Common myeloid progenitor, CD34-positive (primary cell): ENCODE data around the gene MMP2.

ENCODE experiments used
- CTCF ChIA-PET: fragments of 350-600 bp; sonication (Branson Sonifier 250); formaldehyde crosslinking; loops from one replicate; lab custom pipeline; 2021; ENCODE audit warnings: antibody characterized with exemption; lab: Charles Lee
- POLR2A ChIA-PET: fragments of 350-600 bp; sonication (Branson Sonifier 250); formaldehyde crosslinking; loops from one replicate; lab custom pipeline; 2021; ENCODE audit warnings: antibody characterized with exemption; lab: Charles Lee
- DNase-seq, 3 donors: peaks; one replicate each; pipeline versions ENCODE4 v3.0.0 to v3.0.0-alpha.2; 2013
- H3K27ac ChIP-seq, 2 experiments: 1 replicate in 1 of 2; 2 replicates in 1 of 2; pipeline ENCODE4 v1.7.0; 2013; ENCODE audit warnings: inconsistent platforms in 2 of 2, low read length in 2 of 2, mild to moderate bottlenecking in 2 of 2, low read depth in 1 of 2, moderate library complexity in 1 of 2; ENCODE audit not compliant: severe bottlenecking in 2 of 2, insufficient read depth in 1 of 2, poor library complexity in 1 of 2
- H3K27me3 ChIP-seq, 5 experiments: replicated peaks in 2 of 5; 1 replicate in 3 of 5; 2 replicates in 2 of 5; pipeline versions ENCODE4 v1.6.1 to v1.7.0; 2013; ENCODE audit warnings: low read length in 4 of 5, mild to moderate bottlenecking in 2 of 5, moderate library complexity in 2 of 5, inconsistent platforms in 1 of 5; ENCODE audit not compliant: insufficient read depth in 5 of 5, control insufficient read depth in 4 of 5
- H3K36me3 ChIP-seq, 4 experiments: 1 replicate in 2 of 4; 2 replicates in 2 of 4; pipeline versions ENCODE4 v1.6.1 to v1.7.0; 2013; ENCODE audit warnings: low read length in 3 of 4, control low read depth in 1 of 4, mild to moderate bottlenecking in 1 of 4; ENCODE audit not compliant: control insufficient read depth in 4 of 4, insufficient read depth in 4 of 4
- H3K4me1 ChIP-seq, 4 experiments: 1 replicate in 3 of 4; 2 replicates in 1 of 4; pipeline versions ENCODE4 v1.6.1 to v1.7.1; 2013; ENCODE audit warnings: low read length in 3 of 4, mild to moderate bottlenecking in 3 of 4, control low read depth in 1 of 4, inconsistent platforms in 1 of 4, moderate library complexity in 1 of 4; ENCODE audit not compliant: control insufficient read depth in 4 of 4, insufficient read depth in 4 of 4; ENCODE audit errors: control extremely low read depth in 1 of 4
- H3K4me3 ChIP-seq, 7 experiments: 1 replicate in 4 of 7; 2 replicates in 3 of 7; pipeline versions ENCODE4 v1.5.1 to v1.7.0; 2013; ENCODE audit warnings: mild to moderate bottlenecking in 7 of 7, low read length in 6 of 7, moderate library complexity in 6 of 7, inconsistent platforms in 2 of 7, low read depth in 2 of 7, control low read depth in 1 of 7; ENCODE audit not compliant: insufficient read depth in 4 of 7, control insufficient read depth in 1 of 7; ENCODE audit errors: extremely low read depth in 1 of 7
- H3K9me3 ChIP-seq, 5 experiments: 1 replicate in 4 of 5; 2 replicates in 1 of 5; pipeline versions ENCODE4 v1.6.1 to v1.7.1; 2013; ENCODE audit warnings: low read length in 4 of 5, mild to moderate bottlenecking in 2 of 5, inconsistent platforms in 1 of 5, low read depth in 1 of 5, moderate library complexity in 1 of 5; ENCODE audit not compliant: control insufficient read depth in 4 of 5, insufficient read depth in 2 of 5; ENCODE audit errors: control extremely low read depth in 1 of 5
- WGBS: methylation state at CpG from one replicate; pipeline ENCODE4 v1.1.5; 2013; ENCODE audit not compliant: insufficient coverage; 5-methylcytosine and 5-hydroxymethylcytosine counted together

The MMP2 gene

DNA sequence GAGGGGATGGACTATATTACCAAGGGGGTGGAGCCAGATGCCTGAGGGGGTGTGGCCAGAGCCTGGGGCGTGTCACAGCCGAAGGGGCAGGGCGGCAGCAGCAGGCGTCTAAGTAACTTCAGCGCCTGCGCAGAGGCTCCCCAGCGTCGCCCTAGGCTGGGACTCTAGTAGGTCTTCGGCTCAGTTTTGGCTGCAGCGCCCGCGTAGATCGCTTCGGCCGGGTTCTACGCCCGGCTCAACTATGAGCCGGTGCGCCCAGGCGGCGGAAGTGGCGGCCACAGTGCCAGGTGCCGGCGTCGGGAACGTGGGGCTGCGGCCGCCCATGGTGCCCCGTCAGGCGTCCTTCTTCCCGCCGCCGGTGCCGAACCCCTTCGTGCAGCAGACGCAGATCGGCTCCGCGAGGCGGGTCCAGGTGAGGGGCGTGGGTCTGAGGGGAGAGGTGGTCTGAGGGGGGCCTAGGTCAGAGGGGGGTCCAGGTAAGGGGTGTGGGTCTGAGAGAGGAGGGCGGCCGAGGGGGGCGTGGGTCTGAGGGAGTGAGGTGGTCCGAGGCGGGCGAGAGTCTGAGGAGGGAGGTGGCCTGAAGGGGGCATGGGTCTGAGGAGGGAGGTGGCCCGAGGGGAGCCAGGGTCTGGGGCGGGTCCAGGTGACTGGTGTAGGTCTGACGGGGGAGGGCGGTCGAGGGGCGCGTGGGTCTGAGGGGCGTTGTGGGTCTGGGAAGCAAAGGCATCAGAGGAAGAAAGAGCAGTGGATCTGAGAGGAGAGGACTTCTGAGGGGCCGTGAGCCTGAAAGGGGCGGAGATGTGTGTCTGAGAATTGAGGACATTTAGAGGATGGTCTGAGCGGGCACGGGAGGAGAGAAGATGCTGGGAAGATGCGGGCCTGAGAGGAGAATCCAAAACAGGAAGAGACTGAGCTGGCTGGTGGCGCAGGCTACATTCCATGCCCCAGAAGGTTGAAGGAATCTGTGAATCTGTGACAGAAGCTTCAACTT, 30.2 kb downstream of the MMP2 start, which contains the start of gene LPCAT2:
Gene LPCAT2 (plus strand): TSS at position 132 of the 991 bp plus-strand sequence. CDS start 110 bp downstream, at position 242.
- Histone ChIP-seq H3K36me3 (peaks cover 8 to 35% (median 11%) of the 10 kb centered on the region in 4 experiments), H3K4me1 (peaks cover 4 to 26% (median 9%) of the 10 kb centered on the region in 4 experiments), H3K9me3 (peaks cover 7 to 21% (median 18%) of the 10 kb centered on the region in 5 experiments), H3K27me3 (no peaks in the 10 kb centered on the region), H3K4me3 (peak within 1 kb of the TSS; percentile 53 to 89 (median 83)), H3K27ac (peak within 1 kb of the TSS; percentile 21 to 63)
- POLR2A ChIA-PET: interaction anchor here (0.6 to 0.8 kb wide), 2 partner anchors 30 to 158 kb away, joined by 3 to 5 read pairs; no protein-coding TSS in a partner anchor
- peak; percentile 87 to 91 (median 89) for DNase-seq
- WGBS: under 1% methylated on average over 53 of the region's 61 CpGs
- CTCF ChIA-PET: interaction anchor here (0.9 to 2.1 kb wide), 6 partner anchors 9 to 197 kb away, joined by 3 to 13 read pairs (median 4); no protein-coding TSS in a partner anchor

GRCh38 chr16:55510185-55510805, 31.3 kb downstream of the MMP2 start:
- Histone ChIP-seq H3K27ac (no peak overlapping the region), H3K4me1 (peaks cover 4 to 26% (median 9%) of the 10 kb centered on the region in 4 experiments), H3K9me3 (peaks cover 8 to 30% (median 23%) of the 10 kb centered on the region in 5 experiments), H3K4me3 (peak overlapping the region in 6 of 7 experiments; percentile 80 to 89 (median 84)), H3K27me3 (no peaks in the 10 kb centered on the region), H3K36me3 (peaks cover 8 to 40% (median 14%) of the 10 kb centered on the region in 4 experiments)
- ChIA-PET CTCF (interaction anchor here (0.5 to 2.1 kb wide), 6 partner anchors 10 to 196 kb away, joined by 3 to 13 read pairs (median 4); no protein-coding TSS in a partner anchor), POLR2A (interaction anchor here (0.8 kb wide), 1 partner anchor 28 kb away, joined by 3 read pairs; no protein-coding TSS in a partner anchor)
- peak; percentile 39 to 92 (median 83) for DNase-seq
- WGBS: no CpG with 5 or more reads among the region's 4 CpGs

- peak in 2 of 3 donors; percentile 22 to 33 for DNase-seq
- peaks cover 4 to 16% (median 9%) of the 10 kb centered on the region in 4 experiments for H3K4me1 ChIP-seq
- H3K9me3 ChIP-seq: peaks cover 10 to 47% (median 26%) of the 10 kb centered on the region in 5 experiments
- ChIA-PET CTCF (interaction anchor here (1.0 to 2.1 kb wide), 7 partner anchors 12 to 189 kb away, joined by 3 to 7 read pairs (median 4); no protein-coding TSS in a partner anchor), POLR2A (no interaction called here)
- H3K4me3 ChIP-seq: no peak overlapping the region
- peaks cover 8 to 39% (median 14%) of the 10 kb centered on the region in 4 experiments for H3K36me3 ChIP-seq
- H3K27ac ChIP-seq: no peak overlapping the region
- 100% methylated on average over 1 of the region's 1 CpG for WGBS
- no peaks in the 10 kb centered on the region for H3K27me3 ChIP-seq
Measured at GRCh38 chr16:55512941-55513340, 33.9 kb downstream of the MMP2 start.

DNA sequence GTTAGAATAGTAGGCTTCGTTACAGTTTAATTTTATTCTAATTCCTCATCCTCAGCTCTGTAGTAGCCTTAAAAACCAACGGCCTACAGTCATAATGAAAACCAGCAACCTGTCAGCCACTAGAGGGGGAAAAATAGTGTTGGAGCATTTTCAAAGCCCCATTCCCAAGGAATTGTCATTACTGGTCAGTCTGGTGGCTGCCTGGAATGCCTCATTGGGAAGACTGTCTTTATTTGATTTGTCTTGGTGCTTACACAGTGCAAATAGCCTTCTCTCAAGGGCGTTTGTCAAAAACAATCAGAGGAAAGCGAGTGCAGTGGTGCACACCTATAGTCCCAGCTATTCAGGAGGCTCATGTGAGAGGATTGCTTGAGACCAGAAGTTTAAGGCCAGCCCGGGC, 34.6 kb downstream of the MMP2 start:
- ChIA-PET CTCF (interaction anchor here (0.9 to 2.1 kb wide), 7 partner anchors 12 to 188 kb away, joined by 3 to 11 read pairs (median 4); no protein-coding TSS in a partner anchor), POLR2A (interaction anchor here (0.6 kb wide), 1 partner anchor 786 kb away, joined by 5 read pairs; no protein-coding TSS in a partner anchor)
- Histone ChIP-seq H3K4me1 (peaks cover 4 to 11% (median 7%) of the 10 kb centered on the region in 4 experiments), H3K27ac (no peak overlapping the region), H3K36me3 (peaks cover 8 to 39% (median 14%) of the 10 kb centered on the region in 4 experiments), H3K4me3 (no peak overlapping the region), H3K9me3 (peaks cover 10 to 52% (median 26%) of the 10 kb centered on the region in 5 experiments), H3K27me3 (no peaks in the 10 kb centered on the region)
- WGBS: 96% methylated on average over 3 of the region's 5 CpGs
- no peak for DNase-seq

- WGBS: no CpG with 5 or more reads among the region's 1 CpG
- POLR2A ChIA-PET: interaction anchor here (0.7 kb wide), 1 partner anchor 182 kb away, joined by 4 read pairs; no protein-coding TSS in a partner anchor
- DNase-seq: peak in 1 of 3 donors; percentile 13
- peaks cover 8 to 45% (median 14%) of the 10 kb centered on the region in 4 experiments for H3K36me3 ChIP-seq
- peaks cover 12 to 55% (median 26%) of the 10 kb centered on the region in 5 experiments for H3K9me3 ChIP-seq
- peaks cover 1 to 7% (median 3%) of the 10 kb centered on the region in 4 experiments for H3K4me1 ChIP-seq
- no peaks in the 10 kb centered on the region for H3K27me3 ChIP-seq
- H3K27ac ChIP-seq: no peak overlapping the region
- no peak overlapping the region for H3K4me3 ChIP-seq
- CTCF ChIA-PET: interaction anchor here (0.9 to 1.9 kb wide), 3 partner anchors 14 to 50 kb away, joined by 4 to 11 read pairs (median 6); no protein-coding TSS in a partner anchor
Measured at GRCh38 chr16:55515111-55515510, 36.1 kb downstream of the MMP2 start.

DNA sequence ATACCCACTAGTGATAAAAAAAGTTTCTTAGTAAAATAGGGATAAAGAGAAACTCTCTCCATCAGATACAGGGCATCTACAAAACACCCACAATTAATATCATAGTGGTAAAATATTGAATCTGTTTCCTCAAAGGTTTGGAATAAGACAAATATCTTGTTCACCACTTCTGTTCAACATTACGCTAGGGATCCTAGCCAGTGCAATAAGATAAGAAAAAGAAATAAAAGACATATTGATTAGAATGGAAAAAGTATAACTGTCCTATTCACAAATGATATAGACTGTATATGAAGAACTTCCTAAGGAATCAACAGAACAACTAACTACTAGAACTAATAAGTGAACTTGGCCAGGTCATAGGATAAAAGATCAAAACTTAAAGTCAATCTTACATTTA, 42.8 kb downstream of the MMP2 start:
- peaks cover 0 to 23% (median 5%) of the 10 kb centered on the region in 5 experiments for H3K9me3 ChIP-seq
- WGBS: no CpG with 5 or more reads among the region's 1 CpG

More for the DNA sequence above, 42.8 kb downstream of the MMP2 start:
- Histone ChIP-seq H3K4me1 (no peaks in the 10 kb centered on the region), H3K27me3 (no peaks in the 10 kb centered on the region), H3K36me3 (peaks cover 0 to 30% (median 2%) of the 10 kb centered on the region in 4 experiments), H3K4me3 (no peak overlapping the region), H3K27ac (no peak overlapping the region)
- POLR2A ChIA-PET: no interaction called here
- CTCF ChIA-PET: no interaction called here
- no peak for DNase-seq
